ENCODE measurements around the gene USP46.

The USP46 gene

GRCh38 chr4:52573551-52573950, 85.5 kb downstream of the USP46 start:
- no peak for DNase-seq (ENCODE audit: low read depth)

GRCh38 chr4:52572936-52573485, 86.1 kb downstream of the USP46 start:
- DNase-seq (ENCODE audit: low read depth): no peak

- DNase-seq (ENCODE audit: low read depth): no peak
Measured at GRCh38 chr4:52568351-52568750, 90.8 kb downstream of the USP46 start.

DNA sequence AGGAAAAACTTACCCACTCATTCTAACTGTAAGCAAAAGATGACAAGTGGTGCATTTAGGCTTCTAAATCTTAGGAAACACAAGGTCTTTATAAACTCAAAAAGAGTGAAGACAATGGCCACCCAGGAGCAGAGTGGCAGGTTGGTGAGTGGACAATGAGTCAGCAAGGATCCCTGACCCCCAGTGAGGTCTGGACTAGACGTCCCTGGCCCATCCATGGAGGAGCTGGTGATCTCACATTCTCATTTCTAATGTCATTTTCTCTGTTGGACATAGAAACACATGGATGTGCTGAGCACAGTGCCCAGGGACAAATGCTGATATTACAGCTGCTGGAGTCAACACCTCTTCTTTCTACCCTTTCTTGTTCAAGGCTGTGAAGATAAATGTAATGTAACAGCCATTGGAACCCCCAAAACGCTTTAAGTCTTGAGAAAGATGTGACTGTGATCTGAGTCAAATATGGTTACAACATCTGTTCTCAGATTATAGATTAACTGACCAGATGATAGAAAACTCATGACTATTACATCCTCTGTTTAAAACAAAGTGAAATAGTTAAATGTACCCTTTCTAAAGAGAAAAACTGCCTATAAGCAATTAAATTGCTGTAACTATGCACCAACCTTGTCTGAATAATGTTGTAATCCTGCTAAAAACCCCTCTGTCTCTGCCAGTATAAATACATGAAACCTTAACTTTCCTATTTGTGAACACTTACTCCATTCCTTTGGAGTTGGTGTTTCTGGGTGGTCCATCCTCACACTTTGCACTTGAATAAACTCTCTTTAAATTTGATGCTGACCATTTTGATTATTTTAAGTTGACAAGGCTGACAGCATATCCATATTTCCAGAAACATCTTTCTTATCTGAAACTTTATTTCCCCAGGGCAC, 92.7 kb downstream of the USP46 start:
- DNase-seq (ENCODE audit: low read depth): no peak

GRCh38 chr4:52560844-52561280, 98.2 kb downstream of the USP46 start:
- no peak for DNase-seq (ENCODE audit: low read depth)

DNA sequence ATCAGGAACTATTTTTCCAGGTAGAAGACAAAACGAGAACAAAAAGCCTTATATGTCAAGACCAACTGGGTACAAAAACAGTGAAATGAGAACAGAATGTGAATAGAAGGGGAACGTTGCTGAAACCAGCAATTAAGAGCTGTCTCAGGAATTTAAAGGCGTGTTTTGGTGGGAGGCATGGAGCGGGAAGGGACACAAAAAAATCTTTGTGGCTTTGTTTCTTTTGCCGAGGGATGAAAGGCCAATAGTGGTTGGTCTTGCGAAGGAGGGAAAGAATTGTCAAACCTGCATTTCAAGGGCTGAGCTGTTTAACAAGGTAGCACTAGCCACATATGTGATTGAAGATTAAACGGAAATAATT, 103.8 kb downstream of the USP46 start:
- no peak for DNase-seq (ENCODE audit: low read depth)

DNA sequence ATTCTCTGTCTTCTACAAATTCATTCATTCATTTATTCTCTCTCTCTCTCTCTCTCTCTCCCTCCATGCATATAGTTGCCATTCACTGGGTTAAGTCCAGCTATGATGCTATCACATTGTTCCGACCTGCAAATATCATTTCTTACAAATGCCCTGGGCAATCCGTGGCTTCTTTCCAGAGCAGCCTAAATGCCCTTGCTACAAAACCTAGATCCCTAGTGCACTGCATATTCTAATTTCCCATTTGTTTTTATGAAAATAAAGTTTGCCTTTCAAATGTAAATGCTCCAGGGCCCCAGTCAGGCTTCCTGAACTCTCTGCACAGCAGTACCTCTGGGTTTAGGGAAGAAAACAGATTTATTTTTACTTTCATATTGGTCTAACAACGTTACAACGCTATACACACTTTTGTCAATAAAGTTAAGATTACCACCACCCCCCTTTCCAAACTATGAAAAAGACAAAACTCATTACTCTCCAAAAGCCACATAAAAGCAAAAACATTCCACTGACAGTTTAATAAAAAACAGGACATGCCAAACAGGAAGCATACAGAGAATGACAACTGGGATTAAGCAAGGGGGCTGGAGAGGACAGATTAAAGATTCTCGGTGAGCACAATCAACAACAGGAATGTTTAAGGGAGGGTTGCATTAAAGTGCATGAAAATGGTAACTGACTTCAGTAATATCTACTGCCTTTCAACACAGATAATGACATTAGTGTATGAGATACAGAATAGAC, 104.3 kb downstream of the USP46 start:
- DNase-seq (ENCODE audit: low read depth): no peak

GRCh38 chr4:52552778-52553177, 106.3 kb downstream of the USP46 start:
- DNase-seq (ENCODE audit: low read depth): no peak

DNA sequence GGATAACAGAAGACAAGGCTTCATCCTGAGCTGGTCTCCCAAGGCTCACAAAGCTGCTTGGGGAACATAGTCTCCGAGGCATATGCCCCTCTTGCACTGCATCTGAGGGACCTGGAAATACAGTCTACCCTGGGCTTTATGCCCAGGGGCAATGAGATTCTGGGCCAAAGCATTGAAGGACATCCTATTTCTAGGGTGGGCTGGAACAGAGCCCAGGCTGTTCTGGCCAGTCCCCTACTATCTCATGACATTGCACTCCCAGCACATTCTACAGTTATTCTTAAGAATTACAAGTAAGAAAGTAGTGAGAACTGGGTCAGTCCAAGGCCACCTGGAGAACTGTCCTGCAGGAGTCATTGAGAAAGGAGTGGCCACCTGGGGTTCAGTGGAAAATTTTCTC, 107.6 kb downstream of the USP46 start:
- DNase-seq (ENCODE audit: low read depth): no peak

- no peak for DNase-seq (ENCODE audit: low read depth)
Measured at GRCh38 chr4:52550186-52550585, 108.9 kb downstream of the USP46 start.

- DNase-seq (ENCODE audit: low read depth): no peak
Measured at GRCh38 chr4:52548818-52549570, 110.1 kb downstream of the USP46 start.

DNA sequence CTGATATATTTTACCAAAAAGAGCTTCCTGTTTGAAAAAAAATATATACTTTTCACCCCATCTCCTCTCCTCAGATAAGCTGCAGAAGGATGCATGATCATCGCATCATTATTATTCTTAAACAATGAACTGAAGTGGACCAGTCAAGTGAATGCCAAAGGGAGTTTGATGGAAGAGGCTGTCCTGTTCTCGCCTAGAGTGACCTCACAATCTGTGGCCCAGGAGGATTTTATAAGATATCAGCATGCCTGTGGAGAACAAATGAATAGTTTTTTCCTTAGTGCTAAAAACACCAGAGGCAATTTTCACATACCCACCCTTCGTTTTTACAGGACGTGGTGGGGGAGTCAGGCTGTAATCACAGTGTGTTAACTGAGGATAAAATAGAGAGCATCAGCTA, 112.7 kb downstream of the USP46 start:
- no peak for DNase-seq (ENCODE audit: low read depth)

- DNase-seq (ENCODE audit: low read depth): peak; percentile 23
Measured at GRCh38 chr4:52545099-52546069, 113.7 kb downstream of the USP46 start.

Measured in activated gamma-delta T cell treated with anti-CD3 and anti-CD28 coated beads, Interleukin-2, amount 50 U/mL, for 16 hours (primary cell).